ENCODE measurements around the gene ABCB8.
A peak's percentile ranks its signal among the peaks of the same experiment; 100 is the strongest.

ABCB8 gene

GRCh38 chr7:151074817-151075661, 46.8 kb downstream of the ABCB8 start:
- DNase-seq (ENCODE audit: low read depth), result no peak

- DNase-seq (ENCODE audit: low read depth), result no peak
Observed at GRCh38 chr7:151075662-151075971, 47.4 kb downstream of the ABCB8 start.

GRCh38 chr7:151075978-151076426, 47.8 kb downstream of the ABCB8 start:
- no peak for DNase-seq (ENCODE audit: low read depth)

GRCh38 chr7:151076863-151077704, 48.8 kb downstream of the ABCB8 start:
- DNase-seq (ENCODE audit: low read depth), result no peak

GRCh38 chr7:151077705-151078232, 49.5 kb downstream of the ABCB8 start:
- DNase-seq (ENCODE audit: low read depth), result no peak

- no peak for DNase-seq (ENCODE audit: low read depth)
Observed at GRCh38 chr7:151078233-151079040, 50.2 kb downstream of the ABCB8 start.

- DNase-seq (ENCODE audit: low read depth), result no peak
Observed at GRCh38 chr7:151079199-151079910, 51.1 kb downstream of the ABCB8 start.

GRCh38 chr7:151080067-151080521, 51.8 kb downstream of the ABCB8 start:
- DNase-seq (ENCODE audit: low read depth), result no peak

- peak; percentile 79 for DNase-seq (ENCODE audit: low read depth)
Observed at GRCh38 chr7:151080522-151081169, 52.4 kb downstream of the ABCB8 start, which contains the start of gene FASTK. Gene FASTK, minus strand, starts transcription at chr7:151080809. Its CDS starts 43 bp downstream, at chr7:151080766.

- DNase-seq (ENCODE audit: low read depth), result no peak
Observed at GRCh38 chr7:151081170-151082101, 53.2 kb downstream of the ABCB8 start.

- no peak for DNase-seq (ENCODE audit: low read depth)
Observed at GRCh38 chr7:151082141-151083070, 54.2 kb downstream of the ABCB8 start.

- peak; percentile 76 for DNase-seq (ENCODE audit: low read depth)
Observed at GRCh38 chr7:151083071-151083823, 55.0 kb downstream of the ABCB8 start, which contains the start of gene TMUB1. Gene TMUB1, minus strand, starts transcription at chr7:151083493. Its CDS starts 930 bp downstream, at chr7:151082563.

GRCh38 chr7:151083824-151084160, 55.5 kb downstream of the ABCB8 start:
- DNase-seq (ENCODE audit: low read depth), result no peak

- DNase-seq (ENCODE audit: low read depth), result no peak
Observed at GRCh38 chr7:151085329-151085690, 57.1 kb downstream of the ABCB8 start.

GRCh38 chr7:151085691-151086620, 57.7 kb downstream of the ABCB8 start, which contains the start of gene AGAP3:
Gene AGAP3, plus strand, starts transcription at chr7:151086475. Its CDS starts 267 bp downstream, at chr7:151086742.
- DNase-seq (ENCODE audit: low read depth), result peak; percentile 31

GRCh38 chr7:151086802-151087244, 58.6 kb downstream of the ABCB8 start:
- DNase-seq (ENCODE audit: low read depth), result no peak

Measured in activated T-cell treated with anti-CD3 and anti-CD28 coated beads for 1 hour (primary cell).